ENCODE data around the gene ZCCHC17.
A peak's percentile ranks its signal among the peaks of the same experiment; 100 is the strongest.

Gene ZCCHC17

DNA sequence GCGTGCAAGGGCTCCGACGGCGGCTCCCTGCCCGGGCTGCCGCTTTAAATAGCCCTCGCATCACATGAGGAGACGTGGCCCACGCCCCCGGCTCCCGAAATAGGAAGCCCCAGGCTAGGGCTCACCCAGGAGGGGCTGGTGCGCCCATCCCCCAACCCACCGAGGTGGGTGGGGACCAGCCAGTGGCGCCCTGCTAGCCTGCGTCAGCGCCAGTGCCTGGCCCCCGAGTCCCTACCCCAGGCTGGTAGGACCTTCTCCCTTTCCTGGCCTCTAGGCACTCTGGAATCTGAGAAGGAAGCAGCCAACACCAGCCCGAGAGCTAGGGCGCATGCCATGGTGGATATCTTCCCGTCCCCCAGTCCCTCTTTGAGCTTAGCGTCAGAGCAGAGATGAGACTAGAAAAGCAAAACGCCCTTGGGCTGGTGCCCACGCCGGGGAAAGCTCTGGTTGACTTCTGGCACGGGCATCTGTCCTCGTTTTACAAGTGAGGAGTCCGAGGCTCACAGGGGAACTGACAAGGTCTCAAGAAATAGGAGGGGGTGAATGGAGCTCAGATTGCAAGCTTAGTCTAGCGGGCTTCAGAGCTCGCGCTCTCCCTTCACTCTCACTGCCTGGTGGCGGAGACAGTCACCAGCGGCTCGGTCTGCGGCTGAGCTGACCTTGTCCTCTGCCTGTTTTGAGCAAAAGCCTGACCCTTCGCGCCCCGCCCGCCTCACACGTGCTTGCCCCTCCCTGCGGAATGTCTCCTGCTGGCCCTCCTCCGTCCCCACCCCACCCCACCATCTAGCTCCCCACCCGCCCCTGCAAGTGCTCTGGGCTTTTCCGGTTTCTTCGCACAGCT, 76.4 kb downstream of the ZCCHC17 start, which contains the start of gene FABP3:
Gene FABP3 (minus strand): TSS at position 21 of the 841 bp plus-strand sequence. CDS start 62 bp downstream, outside the sequence.
- TF ChIP-seq, protein P1, sequence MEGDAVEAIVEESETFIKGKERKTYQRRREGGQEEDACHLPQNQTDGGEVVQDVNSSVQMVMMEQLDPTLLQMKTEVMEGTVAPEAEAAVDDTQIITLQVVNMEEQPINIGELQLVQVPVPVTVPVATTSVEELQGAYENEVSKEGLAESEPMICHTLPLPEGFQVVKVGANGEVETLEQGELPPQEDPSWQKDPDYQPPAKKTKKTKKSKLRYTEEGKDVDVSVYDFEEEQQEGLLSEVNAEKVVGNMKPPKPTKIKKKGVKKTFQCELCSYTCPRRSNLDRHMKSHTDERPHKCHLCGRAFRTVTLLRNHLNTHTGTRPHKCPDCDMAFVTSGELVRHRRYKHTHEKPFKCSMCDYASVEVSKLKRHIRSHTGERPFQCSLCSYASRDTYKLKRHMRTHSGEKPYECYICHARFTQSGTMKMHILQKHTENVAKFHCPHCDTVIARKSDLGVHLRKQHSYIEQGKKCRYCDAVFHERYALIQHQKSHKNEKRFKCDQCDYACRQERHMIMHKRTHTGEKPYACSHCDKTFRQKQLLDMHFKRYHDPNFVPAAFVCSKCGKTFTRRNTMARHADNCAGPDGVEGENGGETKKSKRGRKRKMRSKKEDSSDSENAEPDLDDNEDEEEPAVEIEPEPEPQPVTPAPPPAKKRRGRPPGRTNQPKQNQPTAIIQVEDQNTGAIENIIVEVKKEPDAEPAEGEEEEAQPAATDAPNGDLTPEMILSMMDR (IDR thresholded peaks at IDR 0.05; ENCODE audit: low read depth, low read length, missing control alignments): no peak
- H3K4me3 ChIP-seq (ENCODE audit: low read depth, low read length): peak within 1 kb of the TSS; percentile 40
- no peak for DNase-seq (ENCODE audit: low read depth)

DNA sequence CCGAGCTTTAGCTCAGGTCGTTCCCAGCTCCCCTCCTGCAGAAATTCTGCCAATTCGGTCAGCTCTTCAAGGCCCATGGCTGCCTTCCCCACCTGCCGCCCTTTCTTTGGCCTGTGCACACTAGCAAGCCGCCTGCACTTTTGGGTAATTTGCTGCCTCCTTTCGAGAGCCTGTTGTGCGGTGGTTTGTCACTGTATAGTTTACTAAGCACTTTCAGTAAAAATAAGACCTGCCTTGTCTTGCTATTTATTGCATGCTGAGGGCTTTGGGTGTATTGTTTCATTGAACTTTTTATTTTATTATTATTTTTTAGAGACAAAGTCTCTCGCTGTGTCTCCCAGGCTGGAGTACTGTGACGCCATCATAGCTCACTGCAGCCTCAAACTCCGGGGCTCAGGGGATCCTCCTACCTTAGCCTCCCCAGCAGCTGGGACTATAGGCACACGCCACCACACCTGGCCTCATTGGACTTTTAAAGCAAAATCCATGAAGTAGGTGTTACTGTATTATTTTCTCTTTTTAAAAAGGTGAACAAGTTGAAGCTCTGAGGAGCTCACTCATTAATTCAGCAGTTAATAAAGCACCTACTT, 77.2 kb downstream of the ZCCHC17 start:
- no peak overlapping the region for H3K4me3 ChIP-seq (ENCODE audit: low read depth, low read length)
- no peak for DNase-seq (ENCODE audit: low read depth)
- TF ChIP-seq, protein P1 (IDR thresholded peaks at IDR 0.05; ENCODE audit: low read depth, low read length, missing control alignments): no peak

DNA sequence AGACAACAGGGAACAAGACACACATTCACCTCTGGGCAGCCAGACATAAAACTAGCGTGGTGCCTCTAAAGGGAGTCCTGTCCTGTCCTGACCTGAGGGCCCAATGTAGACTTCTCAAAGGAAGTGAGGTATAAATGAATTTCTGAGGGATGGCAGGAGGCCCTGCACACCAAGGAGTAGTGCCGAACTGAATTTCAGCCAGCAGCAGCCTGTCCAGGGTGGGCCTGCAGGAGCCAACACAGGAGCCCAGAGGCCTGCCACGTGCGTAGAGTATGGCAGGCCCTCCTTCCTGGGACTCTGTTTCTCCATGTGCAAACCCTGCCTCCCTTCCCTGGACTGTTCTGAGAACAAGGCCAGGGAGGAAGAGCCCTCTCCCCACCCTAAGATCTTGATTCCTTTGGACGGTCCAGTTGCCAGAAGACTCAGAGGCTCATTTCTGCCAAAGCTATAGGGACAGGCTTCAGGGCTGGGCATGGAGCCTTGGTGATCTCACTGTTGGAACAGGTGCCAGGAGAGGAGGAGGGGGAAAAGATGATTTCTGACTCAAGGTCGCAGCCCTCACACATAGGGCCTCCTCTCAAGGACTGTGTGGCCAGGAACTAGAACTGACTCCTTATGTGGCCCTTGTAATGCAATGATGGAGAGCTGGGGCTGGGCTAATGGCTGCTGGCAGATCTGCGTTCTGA, 77.8 kb downstream of the ZCCHC17 start:
- DNase-seq (ENCODE audit: low read depth): no peak
- H3K4me3 ChIP-seq (ENCODE audit: low read depth, low read length): no peak overlapping the region
- TF ChIP-seq, protein P1 (IDR thresholded peaks at IDR 0.05; ENCODE audit: low read depth, low read length, missing control alignments): no peak

DNA sequence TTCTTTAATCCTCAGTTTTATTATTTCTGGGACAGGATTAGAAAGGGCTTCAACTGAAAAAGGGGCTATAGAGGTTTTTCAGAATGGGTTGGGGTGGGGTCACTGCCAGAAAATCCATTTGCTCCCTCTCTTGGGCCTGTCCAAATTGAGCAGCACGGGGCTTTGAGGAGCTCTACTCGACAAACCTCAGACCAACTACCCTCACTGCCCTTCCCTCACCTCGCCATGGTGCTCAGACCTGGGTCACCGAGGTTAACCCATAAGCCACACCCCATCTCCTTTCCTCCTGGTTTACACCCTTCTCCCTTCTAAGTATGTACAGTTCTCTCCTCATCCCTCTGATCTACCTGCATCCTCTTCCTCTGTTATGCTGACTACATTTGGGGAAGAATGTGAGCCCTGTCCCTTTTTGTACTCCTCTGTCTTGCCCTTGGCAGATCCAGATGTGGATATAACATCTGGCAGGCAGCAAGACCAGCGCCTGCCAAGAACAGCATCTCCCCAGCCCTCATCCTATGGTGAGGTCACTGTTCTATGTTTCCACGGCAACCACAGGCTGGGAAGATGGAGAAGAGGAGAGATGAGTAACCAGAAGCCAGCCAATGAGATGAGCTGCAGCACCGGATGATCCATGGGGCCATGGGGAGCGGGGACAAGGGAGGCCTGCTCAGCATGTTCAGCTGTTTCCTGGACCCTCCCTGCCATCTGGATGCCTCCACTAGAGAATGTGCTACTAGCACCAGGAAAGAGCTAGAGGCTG, 79.7 kb downstream of the ZCCHC17 start:
- no peak overlapping the region for H3K4me3 ChIP-seq (ENCODE audit: low read depth, low read length)
- TF ChIP-seq, protein P1 (IDR thresholded peaks at IDR 0.05; ENCODE audit: low read depth, low read length, missing control alignments): no peak
- no peak for DNase-seq (ENCODE audit: low read depth)

DNA sequence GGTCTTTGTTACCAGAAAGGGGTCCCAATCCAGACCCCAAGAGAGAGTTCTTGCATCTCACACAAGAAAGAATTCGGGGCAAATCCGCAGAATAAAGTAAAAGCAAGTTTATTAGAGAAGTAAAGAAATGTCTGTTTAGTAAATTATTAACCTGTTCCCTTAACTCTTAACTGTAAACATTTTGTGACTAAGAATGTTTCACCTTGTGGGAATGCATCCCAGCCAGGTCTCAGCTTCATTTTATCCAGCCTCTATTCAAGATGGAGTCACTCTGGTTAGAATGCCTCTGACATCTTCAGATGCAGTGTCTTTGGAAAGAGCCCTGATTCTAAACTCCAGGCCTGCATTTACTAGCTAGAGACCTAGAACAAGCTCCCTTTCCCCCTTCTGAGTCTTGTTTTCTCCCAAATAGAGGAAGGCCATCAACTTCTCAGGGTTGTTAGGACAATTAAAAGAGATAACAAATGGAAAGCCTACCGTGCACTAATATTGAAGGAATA, 80.6 kb downstream of the ZCCHC17 start:
- TF ChIP-seq, protein P1 (IDR thresholded peaks at IDR 0.05; ENCODE audit: low read depth, low read length, missing control alignments): no peak
- DNase-seq (ENCODE audit: low read depth): no peak
- H3K4me3 ChIP-seq (ENCODE audit: low read depth, low read length): no peak overlapping the region

DNA sequence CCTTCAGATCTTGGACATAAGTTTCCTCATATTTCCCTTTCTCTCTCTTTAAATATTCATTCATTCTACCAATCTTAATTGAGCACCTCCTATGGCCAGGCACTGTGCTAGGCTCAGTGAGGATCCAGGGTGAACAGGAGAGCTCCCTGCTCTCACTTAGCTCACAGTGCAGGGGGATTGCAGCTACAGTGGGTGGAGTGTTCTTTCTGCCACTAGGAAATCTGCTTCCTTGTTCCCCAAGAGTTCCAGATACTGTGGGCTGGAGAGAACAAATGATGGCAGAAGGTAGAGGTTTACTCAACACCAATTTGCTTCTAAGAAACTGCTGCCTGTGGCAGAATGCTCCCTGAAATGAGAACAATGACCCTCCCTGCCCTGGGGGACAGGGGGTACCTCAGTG, 81.2 kb downstream of the ZCCHC17 start:
- TF ChIP-seq, protein P1 (IDR thresholded peaks at IDR 0.05; ENCODE audit: low read depth, low read length, missing control alignments): no peak
- H3K4me3 ChIP-seq (ENCODE audit: low read depth, low read length): no peak overlapping the region
- no peak for DNase-seq (ENCODE audit: low read depth)

Measured in GM12864 (cell line).